HEK293 (cell line): ENCODE data around the gene FIBP.
A peak's percentile ranks its signal among the peaks of the same experiment; 100 is the strongest.

Source experiments
- HOXC10 ChIP-seq: sonication (generic); formaldehyde crosslinking; IDR thresholded peaks from 2 replicates; pipeline ENCODE4 v1.8.1; 2023; ENCODE audit warnings: mild to moderate bottlenecking, missing genetic modification reagents
- KLF8 ChIP-seq: fragments of 450-650 bp; formaldehyde crosslinking; IDR thresholded peaks from 2 replicates; pipeline ENCODE4 v1.5.1; 2016; ENCODE audit warnings: missing biosample characterization, missing genetic modification characterization
- REPIN1 ChIP-seq: fragments of 450-650 bp; formaldehyde crosslinking; IDR thresholded peaks from 2 replicates; pipeline ENCODE4 v1.5.1; 2017; ENCODE audit warnings: missing biosample characterization, missing genetic modification characterization, low read depth
- SCRT1 ChIP-seq: fragments of 450-650 bp; formaldehyde crosslinking; IDR thresholded peaks from 2 replicates; pipeline ENCODE4 v1.5.1; 2016; ENCODE audit warnings: missing biosample characterization, missing genetic modification characterization, borderline replicate concordance
- SCRT2 ChIP-seq: fragments of 450-650 bp; formaldehyde crosslinking; IDR thresholded peaks from 2 replicates; pipeline ENCODE4 v1.5.1; 2016; ENCODE audit warnings: missing biosample characterization, missing genetic modification characterization
- SP7 ChIP-seq: fragments of 450-650 bp; formaldehyde crosslinking; IDR thresholded peaks from 2 replicates; pipeline ENCODE4 v1.5.1; 2016; ENCODE audit warnings: missing biosample characterization, missing genetic modification characterization
- ZBTB21 ChIP-seq: fragments of 450-650 bp; formaldehyde crosslinking; IDR thresholded peaks from 2 replicates; pipeline ENCODE4 v1.5.1; 2017; ENCODE audit warnings: missing biosample characterization, missing genetic modification characterization
- ZNF138 ChIP-seq: fragments of 450-650 bp; formaldehyde crosslinking; IDR thresholded peaks from 2 replicates; pipeline ENCODE4 v1.5.1; 2016; ENCODE audit warnings: missing biosample characterization, missing genetic modification characterization, borderline replicate concordance
- ZNF184 ChIP-seq: fragments of 450-650 bp; IDR thresholded peaks from 2 replicates; pipeline ENCODE4 v1.5.1; 2018; ENCODE audit warnings: missing biosample characterization, mild to moderate bottlenecking, missing genetic modification characterization
- ZNF302 ChIP-seq: fragments of 450-650 bp; formaldehyde crosslinking; IDR thresholded peaks from 2 replicates; pipeline ENCODE4 v1.5.1; 2016; ENCODE audit warnings: missing biosample characterization, missing genetic modification characterization, low read depth
- ZNF366 ChIP-seq: fragments of 450-650 bp; formaldehyde crosslinking; conservative IDR thresholded peaks from 2 replicates; pipeline ENCODE4 v1.5.1; 2016; ENCODE audit warnings: missing biosample characterization, missing genetic modification characterization
- ZNF37A ChIP-seq: fragments of 450-650 bp; IDR thresholded peaks from 2 replicates; pipeline ENCODE4 v1.5.1; 2018; ENCODE audit warnings: missing biosample characterization, missing genetic modification characterization
- ZNF404 ChIP-seq: fragments of 450-650 bp; formaldehyde crosslinking; IDR thresholded peaks from 2 replicates; pipeline ENCODE4 v1.5.1; 2017; ENCODE audit warnings: missing biosample characterization, missing genetic modification characterization
- ZNF473 ChIP-seq: fragments of 450-650 bp; formaldehyde crosslinking; IDR thresholded peaks from 2 replicates; pipeline ENCODE4 v1.5.1; 2017; ENCODE audit warnings: missing biosample characterization, missing genetic modification characterization
- ZNF529 ChIP-seq: fragments of 450-650 bp; formaldehyde crosslinking; IDR thresholded peaks from 2 replicates; pipeline ENCODE4 v1.5.1; 2017; ENCODE audit warnings: missing genetic modification characterization, missing biosample characterization; ENCODE audit not compliant: insufficient replicate concordance
- ZNF544 ChIP-seq: fragments of 450-650 bp; formaldehyde crosslinking; IDR thresholded peaks from 2 replicates; pipeline ENCODE4 v1.5.0; 2017; ENCODE audit warnings: missing biosample characterization, missing genetic modification characterization
- ZNF610 ChIP-seq: fragments of 450-650 bp; formaldehyde crosslinking; IDR thresholded peaks from 2 replicates; pipeline ENCODE4 v1.5.1; 2016; ENCODE audit warnings: missing biosample characterization, missing genetic modification characterization, borderline replicate concordance
- ZNF629 ChIP-seq: fragments of 450-650 bp; formaldehyde crosslinking; IDR thresholded peaks from 2 replicates; pipeline ENCODE4 v1.5.1; 2017; ENCODE audit warnings: missing biosample characterization, missing genetic modification characterization
- ZNF658 ChIP-seq: fragments of 450-650 bp; formaldehyde crosslinking; IDR thresholded peaks from 2 replicates; pipeline ENCODE4; 2016; ENCODE audit warnings: missing biosample characterization, missing genetic modification characterization
- ZNF670 ChIP-seq: fragments of 450-650 bp; formaldehyde crosslinking; IDR thresholded peaks from 2 replicates; pipeline ENCODE4 v1.5.1; 2016; ENCODE audit warnings: missing biosample characterization, missing genetic modification characterization, low read depth
- ZNF837 ChIP-seq: fragments of 450-650 bp; formaldehyde crosslinking; IDR thresholded peaks from 2 replicates; pipeline ENCODE4 v1.5.1; 2016; ENCODE audit warnings: missing biosample characterization, missing genetic modification characterization
- TF ChIP-seq, protein P1 (sequence below): fragments of 450-650 bp; formaldehyde crosslinking; IDR thresholded peaks from 2 replicates; pipeline ENCODE4 v1.5.1; 2017; ENCODE audit warnings: missing biosample characterization, missing genetic modification characterization
- TF ChIP-seq, protein P2 (sequence below): fragments of 450-650 bp; formaldehyde crosslinking; IDR thresholded peaks from 2 replicates; pipeline ENCODE4 v1.5.1; 2016; ENCODE audit warnings: missing biosample characterization, missing genetic modification characterization
- TF ChIP-seq, protein P3 (sequence below): fragments of 450-650 bp; formaldehyde crosslinking; IDR thresholded peaks from 2 replicates; pipeline ENCODE4 v1.5.1; 2017; ENCODE audit warnings: missing biosample characterization, missing genetic modification characterization
- TF ChIP-seq, protein P4 (sequence below): fragments of 450-650 bp; formaldehyde crosslinking; IDR thresholded peaks from 2 replicates; pipeline ENCODE4 v1.5.1; 2016; ENCODE audit warnings: missing biosample characterization, missing genetic modification characterization
- TF ChIP-seq, protein P5 (sequence below): fragments of 450-650 bp; IDR thresholded peaks from 2 replicates; pipeline ENCODE4 v1.5.1; 2018; ENCODE audit warnings: missing biosample characterization, mild to moderate bottlenecking, missing genetic modification characterization
- TF ChIP-seq, protein P6 (sequence below): fragments of 450-650 bp; formaldehyde crosslinking; IDR thresholded peaks from 2 replicates; pipeline ENCODE4 v1.5.1; 2016; ENCODE audit warnings: missing biosample characterization, missing genetic modification characterization
- TF ChIP-seq, protein P7 (sequence below): IDR thresholded peaks from 2 replicates; pipeline ENCODE4 v1.6.1; 2011; ENCODE audit warnings: mild to moderate bottlenecking, low read depth, low read length, borderline replicate concordance
- TF ChIP-seq, protein P8 (sequence below): fragments of 450-650 bp; formaldehyde crosslinking; IDR thresholded peaks from 2 replicates; pipeline ENCODE4 v1.5.1; 2017; ENCODE audit warnings: missing biosample characterization, missing genetic modification characterization
- TF ChIP-seq, protein P9 (sequence below): fragments of 450-650 bp; formaldehyde crosslinking; optimal IDR thresholded peaks from 2 replicates; pipeline ENCODE3; 2016; ENCODE audit warnings: missing biosample characterization, mild to moderate bottlenecking, missing genetic modification characterization

FIBP gene

DNA sequence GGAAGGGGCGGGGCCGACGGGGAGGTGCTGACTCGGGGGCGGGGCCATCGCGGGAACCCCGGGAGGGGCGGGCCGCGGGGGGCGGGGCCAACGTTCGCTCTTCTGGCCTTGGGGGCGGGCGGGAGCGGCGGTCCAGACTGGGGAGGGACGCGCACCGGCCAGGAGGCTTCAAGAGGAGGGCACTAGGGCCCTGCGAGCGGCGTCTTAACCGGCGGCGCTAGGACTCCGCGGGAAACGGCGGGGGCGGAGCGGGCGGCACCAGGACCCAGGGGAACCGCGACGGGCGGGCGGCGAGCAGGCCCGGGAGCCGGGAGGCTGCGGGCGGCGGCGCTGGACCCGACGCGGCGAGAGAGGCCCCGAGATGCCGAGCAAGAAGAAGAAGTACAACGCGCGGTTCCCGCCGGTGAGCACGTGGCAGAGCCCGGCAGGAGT is 30.9 kb upstream of the FIBP start, which contains the start of gene DRAP1 (continued):
- TF ChIP-seq, protein P1, sequence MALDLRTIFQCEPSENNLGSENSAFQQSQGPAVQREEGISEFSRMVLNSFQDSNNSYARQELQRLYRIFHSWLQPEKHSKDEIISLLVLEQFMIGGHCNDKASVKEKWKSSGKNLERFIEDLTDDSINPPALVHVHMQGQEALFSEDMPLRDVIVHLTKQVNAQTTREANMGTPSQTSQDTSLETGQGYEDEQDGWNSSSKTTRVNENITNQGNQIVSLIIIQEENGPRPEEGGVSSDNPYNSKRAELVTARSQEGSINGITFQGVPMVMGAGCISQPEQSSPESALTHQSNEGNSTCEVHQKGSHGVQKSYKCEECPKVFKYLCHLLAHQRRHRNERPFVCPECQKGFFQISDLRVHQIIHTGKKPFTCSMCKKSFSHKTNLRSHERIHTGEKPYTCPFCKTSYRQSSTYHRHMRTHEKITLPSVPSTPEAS (tag by site-specific recombination) = no peak
- TF ChIP-seq, protein P2, sequence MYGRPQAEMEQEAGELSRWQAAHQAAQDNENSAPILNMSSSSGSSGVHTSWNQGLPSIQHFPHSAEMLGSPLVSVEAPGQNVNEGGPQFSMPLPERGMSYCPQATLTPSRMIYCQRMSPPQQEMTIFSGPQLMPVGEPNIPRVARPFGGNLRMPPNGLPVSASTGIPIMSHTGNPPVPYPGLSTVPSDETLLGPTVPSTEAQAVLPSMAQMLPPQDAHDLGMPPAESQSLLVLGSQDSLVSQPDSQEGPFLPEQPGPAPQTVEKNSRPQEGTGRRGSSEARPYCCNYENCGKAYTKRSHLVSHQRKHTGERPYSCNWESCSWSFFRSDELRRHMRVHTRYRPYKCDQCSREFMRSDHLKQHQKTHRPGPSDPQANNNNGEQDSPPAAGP = peak; percentile 74
- TF ChIP-seq ZNF138 (tag by site-specific recombination) (no peak), ZNF658 (no peak), KLF8 (tag by site-specific recombination) (peak; percentile 93), ZNF37A (tag by site-specific recombination) (peak; percentile 83), ZNF473 (tag by site-specific recombination) (no peak), REPIN1 (tag by site-specific recombination) (no peak), ZNF366 (tag by site-specific recombination) (no peak), ZNF529 (tag by site-specific recombination) (no peak), ZNF404 (tag by site-specific recombination) (no peak), ZBTB21 (tag by site-specific recombination) (no peak), SCRT1 (no peak), ZNF629 (peak; percentile 38; the same call in 1 of the 2 replicates), ZNF302 (no peak), ZNF544 (tag by site-specific recombination) (no peak), HOXC10 (no peak), ZNF837 (tag by site-specific recombination) (no peak), ZNF184 (tag by site-specific recombination) (peak; percentile 96), ZNF670 (no peak), ZNF610 (no peak), SP7 (tag by site-specific recombination) (peak; percentile 51), SCRT2 (tag by site-specific recombination) (no peak)
- TF ChIP-seq, protein P3, sequence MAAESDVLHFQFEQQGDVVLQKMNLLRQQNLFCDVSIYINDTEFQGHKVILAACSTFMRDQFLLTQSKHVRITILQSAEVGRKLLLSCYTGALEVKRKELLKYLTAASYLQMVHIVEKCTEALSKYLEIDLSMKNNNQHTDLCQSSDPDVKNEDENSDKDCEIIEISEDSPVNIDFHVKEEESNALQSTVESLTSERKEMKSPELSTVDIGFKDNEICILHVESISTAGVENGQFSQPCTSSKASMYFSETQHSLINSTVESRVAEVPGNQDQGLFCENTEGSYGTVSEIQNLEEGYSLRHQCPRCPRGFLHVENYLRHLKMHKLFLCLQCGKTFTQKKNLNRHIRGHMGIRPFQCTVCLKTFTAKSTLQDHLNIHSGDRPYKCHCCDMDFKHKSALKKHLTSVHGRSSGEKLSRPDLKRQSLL (tag by site-specific recombination) = peak; percentile 75
- TF ChIP-seq, protein P4, sequence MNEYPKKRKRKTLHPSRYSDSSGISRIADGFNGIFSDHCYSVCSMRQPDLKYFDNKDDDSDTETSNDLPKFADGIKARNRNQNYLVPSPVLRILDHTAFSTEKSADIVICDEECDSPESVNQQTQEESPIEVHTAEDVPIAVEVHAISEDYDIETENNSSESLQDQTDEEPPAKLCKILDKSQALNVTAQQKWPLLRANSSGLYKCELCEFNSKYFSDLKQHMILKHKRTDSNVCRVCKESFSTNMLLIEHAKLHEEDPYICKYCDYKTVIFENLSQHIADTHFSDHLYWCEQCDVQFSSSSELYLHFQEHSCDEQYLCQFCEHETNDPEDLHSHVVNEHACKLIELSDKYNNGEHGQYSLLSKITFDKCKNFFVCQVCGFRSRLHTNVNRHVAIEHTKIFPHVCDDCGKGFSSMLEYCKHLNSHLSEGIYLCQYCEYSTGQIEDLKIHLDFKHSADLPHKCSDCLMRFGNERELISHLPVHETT (tag by site-specific recombination) = no peak
- TF ChIP-seq, protein P5, sequence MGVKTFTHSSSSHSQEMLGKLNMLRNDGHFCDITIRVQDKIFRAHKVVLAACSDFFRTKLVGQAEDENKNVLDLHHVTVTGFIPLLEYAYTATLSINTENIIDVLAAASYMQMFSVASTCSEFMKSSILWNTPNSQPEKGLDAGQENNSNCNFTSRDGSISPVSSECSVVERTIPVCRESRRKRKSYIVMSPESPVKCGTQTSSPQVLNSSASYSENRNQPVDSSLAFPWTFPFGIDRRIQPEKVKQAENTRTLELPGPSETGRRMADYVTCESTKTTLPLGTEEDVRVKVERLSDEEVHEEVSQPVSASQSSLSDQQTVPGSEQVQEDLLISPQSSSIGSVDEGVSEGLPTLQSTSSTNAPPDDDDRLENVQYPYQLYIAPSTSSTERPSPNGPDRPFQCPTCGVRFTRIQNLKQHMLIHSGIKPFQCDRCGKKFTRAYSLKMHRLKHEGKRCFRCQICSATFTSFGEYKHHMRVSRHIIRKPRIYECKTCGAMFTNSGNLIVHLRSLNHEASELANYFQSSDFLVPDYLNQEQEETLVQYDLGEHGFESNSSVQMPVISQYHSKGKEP (tag by site-specific recombination) = peak; percentile 96
- TF ChIP-seq, protein P6, sequence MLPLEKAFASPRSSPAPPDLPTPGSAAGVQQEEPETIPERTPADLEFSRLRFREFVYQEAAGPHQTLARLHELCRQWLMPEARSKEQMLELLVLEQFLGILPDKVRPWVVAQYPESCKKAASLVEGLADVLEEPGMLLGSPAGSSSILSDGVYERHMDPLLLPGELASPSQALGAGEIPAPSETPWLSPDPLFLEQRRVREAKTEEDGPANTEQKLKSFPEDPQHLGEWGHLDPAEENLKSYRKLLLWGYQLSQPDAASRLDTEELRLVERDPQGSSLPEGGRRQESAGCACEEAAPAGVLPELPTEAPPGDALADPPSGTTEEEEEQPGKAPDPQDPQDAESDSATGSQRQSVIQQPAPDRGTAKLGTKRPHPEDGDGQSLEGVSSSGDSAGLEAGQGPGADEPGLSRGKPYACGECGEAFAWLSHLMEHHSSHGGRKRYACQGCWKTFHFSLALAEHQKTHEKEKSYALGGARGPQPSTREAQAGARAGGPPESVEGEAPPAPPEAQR (tag by site-specific recombination) = 0 out of 2 replicates have a peak, but pooled peaks have one; percentile 75
- TF ChIP-seq, protein P7, sequence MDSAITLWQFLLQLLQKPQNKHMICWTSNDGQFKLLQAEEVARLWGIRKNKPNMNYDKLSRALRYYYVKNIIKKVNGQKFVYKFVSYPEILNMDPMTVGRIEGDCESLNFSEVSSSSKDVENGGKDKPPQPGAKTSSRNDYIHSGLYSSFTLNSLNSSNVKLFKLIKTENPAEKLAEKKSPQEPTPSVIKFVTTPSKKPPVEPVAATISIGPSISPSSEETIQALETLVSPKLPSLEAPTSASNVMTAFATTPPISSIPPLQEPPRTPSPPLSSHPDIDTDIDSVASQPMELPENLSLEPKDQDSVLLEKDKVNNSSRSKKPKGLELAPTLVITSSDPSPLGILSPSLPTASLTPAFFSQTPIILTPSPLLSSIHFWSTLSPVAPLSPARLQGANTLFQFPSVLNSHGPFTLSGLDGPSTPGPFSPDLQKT = no peak
- TF ChIP-seq, protein P8, sequence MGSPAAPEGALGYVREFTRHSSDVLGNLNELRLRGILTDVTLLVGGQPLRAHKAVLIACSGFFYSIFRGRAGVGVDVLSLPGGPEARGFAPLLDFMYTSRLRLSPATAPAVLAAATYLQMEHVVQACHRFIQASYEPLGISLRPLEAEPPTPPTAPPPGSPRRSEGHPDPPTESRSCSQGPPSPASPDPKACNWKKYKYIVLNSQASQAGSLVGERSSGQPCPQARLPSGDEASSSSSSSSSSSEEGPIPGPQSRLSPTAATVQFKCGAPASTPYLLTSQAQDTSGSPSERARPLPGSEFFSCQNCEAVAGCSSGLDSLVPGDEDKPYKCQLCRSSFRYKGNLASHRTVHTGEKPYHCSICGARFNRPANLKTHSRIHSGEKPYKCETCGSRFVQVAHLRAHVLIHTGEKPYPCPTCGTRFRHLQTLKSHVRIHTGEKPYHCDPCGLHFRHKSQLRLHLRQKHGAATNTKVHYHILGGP (tag by site-specific recombination) = 0 out of 2 replicates have a peak, but pooled peaks have one; percentile 27
- TF ChIP-seq, protein P9, sequence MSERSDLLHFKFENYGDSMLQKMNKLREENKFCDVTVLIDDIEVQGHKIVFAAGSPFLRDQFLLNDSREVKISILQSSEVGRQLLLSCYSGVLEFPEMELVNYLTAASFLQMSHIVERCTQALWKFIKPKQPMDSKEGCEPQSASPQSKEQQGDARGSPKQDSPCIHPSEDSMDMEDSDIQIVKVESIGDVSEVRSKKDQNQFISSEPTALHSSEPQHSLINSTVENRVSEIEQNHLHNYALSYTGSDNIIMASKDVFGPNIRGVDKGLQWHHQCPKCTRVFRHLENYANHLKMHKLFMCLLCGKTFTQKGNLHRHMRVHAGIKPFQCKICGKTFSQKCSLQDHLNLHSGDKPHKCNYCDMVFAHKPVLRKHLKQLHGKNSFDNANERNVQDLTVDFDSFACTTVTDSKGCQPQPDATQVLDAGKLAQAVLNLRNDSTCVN = peak; percentile 67
